PC-3 (cell line): ENCODE measurements around the gene RASGRP3. TPM values are rescaled to one million over a fixed set of nuclear protein-coding genes. Genes with fewer than 3 reads are reported as not detected.
"Not testable (repeated sequence)": the region's sequence is repeated elsewhere in the genome, so short reads cannot be mapped to it uniquely, and the experiment has no call there.

Experiments used
- ATAC-seq: fragments of 200-7000 bp; cut with Tn5 transposase; 2 replicates; pipeline ENCODE4 v1.9.1; 2020; ENCODE audit warnings: mild to moderate bottlenecking, moderate library complexity
- BruUV-seq: library from RNA; stranded (reverse); fragments of 400-500 nt; replicated peaks from 2 replicates; lab custom pipeline; 2021; lab: Mats Ljungman, UMichigan
- CTCF ChIA-PET: fragments of 300-600 bp; sonication (Branson Sonifier 250); formaldehyde crosslinking; loops from one replicate; lab custom pipeline; 2022; ENCODE audit warnings: antibody characterized with exemption; lab: Charles Lee
- POLR2A ChIA-PET: fragments of 300-600 bp; sonication (Branson Sonifier 250); formaldehyde crosslinking; loops from one replicate; lab custom pipeline; 2022; ENCODE audit warnings: antibody characterized with exemption; ENCODE audit not compliant: unreplicated experiment; lab: Charles Lee
- DNase-seq: peaks from one replicate; pipeline ENCODE4 v3.0.0-alpha.2; 2015
- H2AFZ ChIP-seq: fragments of 300-600 bp; sonication (generic); 2 replicates; pipeline ENCODE4 v1.6.0; 2016; ENCODE audit warnings: antibody characterized with exemption, low read length
- H3F3A ChIP-seq: fragments of 300-600 bp; sonication (generic); one replicate; pipeline ENCODE4 v1.6.0; 2017; ENCODE audit warnings: antibody characterized with exemption, low read length, control low read depth, mild to moderate bottlenecking; ENCODE audit not compliant: unreplicated experiment
- H3K27ac ChIP-seq: fragments of 300-600 bp; sonication (generic); 2 replicates; pipeline ENCODE4 v1.5.1; 2016; ENCODE audit warnings: mild to moderate bottlenecking, low read length
- H3K27me3 ChIP-seq: fragments of 300-600 bp; sonication (generic); 2 replicates; pipeline ENCODE4 v1.6.1; 2016; ENCODE audit warnings: low read length, mixed read lengths
- H3K36me3 ChIP-seq: fragments of 300-600 bp; sonication (generic); 2 replicates; pipeline ENCODE4 v1.6.1; 2016; ENCODE audit warnings: low read depth, mixed run types, low read length, mixed read lengths
- H3K4me1 ChIP-seq: fragments of 300-600 bp; sonication (generic); 2 replicates; pipeline ENCODE4 v1.5.1; 2016; ENCODE audit warnings: low read length; ENCODE audit not compliant: insufficient read depth
- H3K4me2 ChIP-seq: fragments of 300-600 bp; sonication (generic); 2 replicates; pipeline ENCODE4 v1.6.0; 2016; ENCODE audit warnings: low read length
- H3K4me3 ChIP-seq: fragments of 300-600 bp; sonication (generic); 2 replicates; pipeline ENCODE4 v1.5.1; 2016; ENCODE audit warnings: mild to moderate bottlenecking, low read length, mixed read lengths
- H3K79me2 ChIP-seq: fragments of 300-600 bp; sonication (generic); 2 replicates; pipeline ENCODE4 v1.6.1; 2017; ENCODE audit warnings: low read length, mixed read lengths
- H3K9ac ChIP-seq: fragments of 300-600 bp; sonication (generic); 2 replicates; pipeline ENCODE4 v1.6.0; 2016; ENCODE audit warnings: mild to moderate bottlenecking, low read length
- H3K9me2 ChIP-seq: fragments of 300-600 bp; sonication (generic); replicated peaks from 2 replicates; pipeline ENCODE4 v1.6.1; 2016; ENCODE audit warnings: mixed run types, low read length, mixed read lengths
- H3K9me3 ChIP-seq: fragments of 300-600 bp; sonication (generic); 2 replicates; pipeline ENCODE4 v1.6.1; 2016; ENCODE audit warnings: low read length, mixed read lengths
- H4K20me1 ChIP-seq: fragments of 300-600 bp; sonication (generic); 2 replicates; pipeline ENCODE4 v1.6.1; 2016; ENCODE audit warnings: low read length, mixed read lengths
- EZH2 ChIP-seq: fragments of 300-600 bp; sonication (generic); IDR thresholded peaks from one replicate; pipeline ENCODE4 v1.6.1; 2017; ENCODE audit warnings: antibody characterized with exemption, mild to moderate bottlenecking, low read length; ENCODE audit not compliant: unreplicated experiment
- EZH2phosphoT487 ChIP-seq: fragments of 300-600 bp; sonication (generic); IDR thresholded peaks from 2 replicates; pipeline ENCODE4 v1.6.1; 2018; ENCODE audit warnings: mild to moderate bottlenecking, antibody characterized with exemption, low read length, borderline replicate concordance
- intact Hi-C: fragments of 100-400 bp; cut with micrococcal nuclease; formaldehyde crosslinking; loops from 2 replicates; pipeline ENCODE4 v1.9.0; 2023
- total RNA-seq: library from RNA; depleted of rRNA; stranded (reverse); fragments of >200 nt; gene quantifications from 2 replicates; pipeline ENCODE4 v1.2.3, GENCODE V29; 2014
- TF ChIP-seq, protein P1 (sequence below): fragments of 300-600 bp; sonication (generic); conservative IDR thresholded peaks from 2 replicates; pipeline ENCODE4 v1.5.1; 2017; ENCODE audit warnings: antibody characterized with exemption, low read depth, mild to moderate bottlenecking, low read length

RASGRP3 gene
- total RNA-seq, 1 experiment from 2014 or later, result 0.15 TPM

DNA sequence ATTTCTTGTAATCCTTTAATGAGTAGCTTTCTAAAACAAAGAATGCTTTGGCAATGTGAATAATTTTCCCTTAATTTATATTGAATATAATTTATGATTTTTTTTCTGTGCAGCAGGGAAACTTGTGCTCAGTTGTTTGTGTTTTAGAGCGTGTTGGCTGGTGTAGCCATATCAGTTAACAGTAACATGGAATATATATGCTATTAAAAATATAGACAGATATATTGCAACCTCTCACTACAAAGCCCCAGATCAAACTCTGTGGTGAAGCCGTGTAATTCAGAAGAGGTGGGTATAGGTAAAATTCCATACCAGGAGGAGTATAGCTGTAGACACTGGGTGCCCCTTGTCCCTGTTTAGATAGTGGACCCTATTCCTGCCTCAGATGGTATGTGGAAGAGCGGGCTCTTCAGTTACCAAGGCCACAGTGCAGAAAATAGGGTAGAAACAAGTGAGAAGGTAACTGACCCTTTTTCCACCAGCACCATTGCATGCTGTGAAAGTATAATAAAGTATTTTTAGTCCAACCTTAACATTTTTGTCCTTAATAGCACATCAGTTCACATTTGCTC, 18.1 kb upstream of the RASGRP3 start:
- no TSS peak for BruUV-seq
- ATAC-seq (no peak), DNase-seq (no peak)
- Histone ChIP-seq H3K4me3 (no peak overlapping the region), H3K79me2 (no peaks in the 10 kb centered on the region), H3K4me1 (peaks cover 5% of the 10 kb centered on the region; the same call in 1 of the 2 replicates), H3K27me3 (no peaks in the 10 kb centered on the region), H3K27ac (no peak overlapping the region), H3K9me2 (no peaks in the 10 kb centered on the region), H3K36me3 (no peaks in the 10 kb centered on the region), H4K20me1 (no peaks in the 10 kb centered on the region), H3K4me2 (no peak overlapping the region), H3K9ac (no peak overlapping the region), H2AFZ (no peak overlapping the region), H3K9me3 (no peaks in the 10 kb centered on the region), H3F3A (no peaks in the 10 kb centered on the region)
- TF ChIP-seq EZH2phosphoT487, result no peak
- no peak for TF ChIP-seq EZH2
- TF ChIP-seq, protein P1, sequence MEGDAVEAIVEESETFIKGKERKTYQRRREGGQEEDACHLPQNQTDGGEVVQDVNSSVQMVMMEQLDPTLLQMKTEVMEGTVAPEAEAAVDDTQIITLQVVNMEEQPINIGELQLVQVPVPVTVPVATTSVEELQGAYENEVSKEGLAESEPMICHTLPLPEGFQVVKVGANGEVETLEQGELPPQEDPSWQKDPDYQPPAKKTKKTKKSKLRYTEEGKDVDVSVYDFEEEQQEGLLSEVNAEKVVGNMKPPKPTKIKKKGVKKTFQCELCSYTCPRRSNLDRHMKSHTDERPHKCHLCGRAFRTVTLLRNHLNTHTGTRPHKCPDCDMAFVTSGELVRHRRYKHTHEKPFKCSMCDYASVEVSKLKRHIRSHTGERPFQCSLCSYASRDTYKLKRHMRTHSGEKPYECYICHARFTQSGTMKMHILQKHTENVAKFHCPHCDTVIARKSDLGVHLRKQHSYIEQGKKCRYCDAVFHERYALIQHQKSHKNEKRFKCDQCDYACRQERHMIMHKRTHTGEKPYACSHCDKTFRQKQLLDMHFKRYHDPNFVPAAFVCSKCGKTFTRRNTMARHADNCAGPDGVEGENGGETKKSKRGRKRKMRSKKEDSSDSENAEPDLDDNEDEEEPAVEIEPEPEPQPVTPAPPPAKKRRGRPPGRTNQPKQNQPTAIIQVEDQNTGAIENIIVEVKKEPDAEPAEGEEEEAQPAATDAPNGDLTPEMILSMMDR, result no peak
- CTCF ChIA-PET, result no interaction called here
- POLR2A ChIA-PET, result no interaction called here
- intact Hi-C loops, result no loop called here

DNA sequence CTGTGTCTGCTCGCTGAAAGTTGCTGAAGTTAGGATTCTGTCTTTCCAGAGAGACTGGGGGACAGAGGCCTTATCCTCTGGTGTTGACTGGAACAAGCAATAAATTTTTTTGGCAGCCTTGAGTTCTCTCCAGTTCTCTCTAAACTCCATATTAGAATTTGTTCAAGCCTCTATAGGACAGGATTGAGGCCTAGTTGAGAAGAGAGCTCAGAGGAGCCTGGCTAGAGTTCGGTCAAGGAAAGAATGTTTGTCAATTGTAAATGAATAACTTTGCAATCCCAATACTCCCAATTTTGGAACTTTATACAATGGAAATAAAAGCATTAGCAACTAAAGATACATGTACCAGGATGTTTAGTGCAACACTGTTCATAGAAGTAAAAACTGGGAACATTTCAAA, 16.7 kb upstream of the RASGRP3 start:
- Histone ChIP-seq H3K9me3 (no peaks in the 10 kb centered on the region), H3F3A (no peaks in the 10 kb centered on the region), H3K9me2 (no peaks in the 10 kb centered on the region), H2AFZ (no peak overlapping the region), H3K27me3 (no peaks in the 10 kb centered on the region), H3K27ac (no peak overlapping the region), H3K79me2 (no peaks in the 10 kb centered on the region), H3K9ac (no peak overlapping the region), H3K36me3 (no peaks in the 10 kb centered on the region), H3K4me3 (no peak overlapping the region), H3K4me2 (no peak overlapping the region), H4K20me1 (no peaks in the 10 kb centered on the region), H3K4me1 (peaks cover 5% of the 10 kb centered on the region; the same call in 1 of the 2 replicates)
- no peak for TF ChIP-seq EZH2
- no peak for TF ChIP-seq EZH2phosphoT487
- TF ChIP-seq, protein P1, result no peak
- no TSS peak for BruUV-seq
- ATAC-seq (no peak), DNase-seq (no peak)
- intact Hi-C loops, result no loop called here
- ChIA-PET CTCF (no interaction called here), POLR2A (no interaction called here)

- POLR2A ChIA-PET, H3K79me2 ChIP-seq, BruUV-seq, H3K4me1 ChIP-seq, H4K20me1 ChIP-seq, H3K4me2 ChIP-seq, intact Hi-C loops, H3F3A ChIP-seq, H3K36me3 ChIP-seq, H2AFZ ChIP-seq, H3K9me3 ChIP-seq, H3K4me3 ChIP-seq, H3K9me2 ChIP-seq, H3K27me3 ChIP-seq, CTCF ChIA-PET: not testable (repeated sequence)
- ATAC-seq (peak; percentile 59), DNase-seq (peak; percentile 69)
- TF ChIP-seq, protein P1, result 0 out of 2 replicates have a peak, but pooled peaks have one; percentile 13
- Histone ChIP-seq H3K27ac (0 out of 2 replicates have a peak overlapping the region, but pooled peaks have one; percentile 8), H3K9ac (peak overlapping the region; percentile 15; the same call in 1 of the 2 replicates)
These were observed 13.9 kb upstream of the RASGRP3 start for GRCh38 chr2:33462512-33462911.
